ENCODE measurements around the gene MPEG1. TPM values are rescaled to one million over a fixed set of nuclear protein-coding genes. Genes with fewer than 3 reads are reported as not detected.

MPEG1 gene
- total and polyA plus RNA-seq, 5 donors from 2014 or later = 0.07 to 1.8 (median 0.26) TPM; not detected in 1

DNA sequence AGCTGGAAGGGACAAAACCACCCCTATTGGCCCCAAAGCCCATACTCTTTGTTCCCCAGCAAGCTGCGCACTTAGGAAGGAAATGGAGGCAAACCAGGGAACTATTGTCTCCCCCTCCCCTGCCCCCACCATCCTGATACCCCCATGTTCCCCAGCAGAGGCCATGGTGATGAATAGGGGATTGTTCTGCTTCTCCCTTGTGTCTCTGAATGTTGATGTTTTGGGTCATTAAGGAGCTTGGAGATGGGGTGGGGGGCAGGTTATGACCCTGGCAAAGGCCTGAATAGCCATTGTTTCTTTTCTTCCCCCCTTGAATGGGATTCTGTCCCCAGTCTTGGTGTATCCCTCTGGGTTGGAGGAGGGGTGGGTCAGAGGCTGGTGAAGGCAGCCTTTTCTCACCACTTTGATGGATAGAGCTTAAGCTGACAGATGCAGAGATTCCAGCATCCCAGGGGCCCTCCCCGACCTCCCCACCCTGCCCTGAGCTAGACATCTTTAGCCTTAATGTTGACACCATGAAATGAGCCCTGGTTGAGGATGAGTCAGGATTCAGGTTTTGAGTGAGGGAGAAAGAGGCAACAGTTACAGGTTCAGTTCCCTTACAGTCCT, 32.5 kb downstream of the MPEG1 start:
- Mint-ChIP-seq H3K9me3 (peaks cover 0 to 5% (median 0%) of the 10 kb centered on the region in 7 donors), H3K27me3 (peaks cover 26% of the 10 kb centered on the region), H3K27ac (no peak overlapping the region), H3K4me3 (no peak overlapping the region), H3K36me3 (no peaks in the 10 kb centered on the region), H3K4me1 (no peaks in the 10 kb centered on the region)
- H3K27ac ChIP-seq (ENCODE audit: insufficient read depth, low read length, poor library complexity, severe bottlenecking) = no peak overlapping the region
- H3K4me1 ChIP-seq (ENCODE audit: control insufficient read depth, insufficient read depth, low read length, poor library complexity, severe bottlenecking) = no peaks in the 10 kb centered on the region
- no peak for ATAC-seq (ENCODE audit: low read depth in 2 of 2)
- peaks cover 2% of the 10 kb centered on the region for H3K27me3 ChIP-seq (ENCODE audit: control insufficient read depth, insufficient read depth, low read length)
- H3K4me3 ChIP-seq (ENCODE audit: low read depth, low read length) = no peak overlapping the region
- peaks cover 0 to 2% of the 10 kb centered on the region in 2 experiments for H3K9me3 ChIP-seq (ENCODE audit: control insufficient read depth in 2 of 2, low read length in 2 of 2)
- no peaks in the 10 kb centered on the region for H3K36me3 ChIP-seq (ENCODE audit: control insufficient read depth, insufficient read depth, low read length)
- DNase-seq = no peak

- Histone ChIP-seq H3K27ac (ENCODE audit: insufficient read depth, low read length, poor library complexity, severe bottlenecking) (no peak overlapping the region), H3K9me3 (ENCODE audit: control insufficient read depth in 2 of 2, low read length in 2 of 2) (peaks cover 0 to 2% of the 10 kb centered on the region in 2 experiments), H3K4me1 (ENCODE audit: control insufficient read depth, insufficient read depth, low read length, poor library complexity, severe bottlenecking) (no peaks in the 10 kb centered on the region), H3K4me3 (ENCODE audit: low read depth, low read length) (no peak overlapping the region), H3K27me3 (ENCODE audit: control insufficient read depth, insufficient read depth, low read length) (peaks cover 2% of the 10 kb centered on the region), H3K36me3 (ENCODE audit: control insufficient read depth, insufficient read depth, low read length) (no peaks in the 10 kb centered on the region)
- no peaks in the 10 kb centered on the region for H3K36me3 Mint-ChIP-seq
- H3K27ac Mint-ChIP-seq = no peak overlapping the region
- H3K4me3 Mint-ChIP-seq = no peak overlapping the region
- DNase-seq (no peak), ATAC-seq (ENCODE audit: low read depth in 2 of 2) (no peak)
- peaks cover 0 to 5% (median 0%) of the 10 kb centered on the region in 7 donors for H3K9me3 Mint-ChIP-seq
- peaks cover 33% of the 10 kb centered on the region for H3K27me3 Mint-ChIP-seq
- H3K4me1 Mint-ChIP-seq = no peaks in the 10 kb centered on the region
Measured at GRCh38 chr11:59179121-59179520, 33.6 kb downstream of the MPEG1 start.

DNA sequence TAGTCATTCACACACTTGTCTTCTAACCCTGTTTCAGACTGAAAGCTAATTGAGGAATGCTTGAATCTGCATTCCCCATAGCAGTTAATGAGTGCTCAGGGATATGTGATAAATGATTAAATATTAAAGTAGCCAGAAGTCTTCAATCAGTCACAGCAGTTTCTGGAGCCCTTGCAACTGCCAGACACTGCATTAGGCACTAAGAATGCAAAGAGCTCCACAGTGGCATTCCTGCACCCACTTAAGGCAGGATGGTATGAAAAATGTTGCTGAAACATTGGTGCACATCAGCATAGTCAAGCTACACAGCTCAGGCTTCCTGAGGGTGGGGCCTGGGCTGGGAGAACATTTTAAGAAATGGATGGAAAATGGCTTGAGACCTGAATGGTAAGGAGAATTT, 34.3 kb downstream of the MPEG1 start:
- no peaks in the 10 kb centered on the region for H3K36me3 Mint-ChIP-seq
- Histone ChIP-seq H3K36me3 (ENCODE audit: control insufficient read depth, insufficient read depth, low read length) (no peaks in the 10 kb centered on the region), H3K27ac (ENCODE audit: insufficient read depth, low read length, poor library complexity, severe bottlenecking) (no peak overlapping the region), H3K4me1 (ENCODE audit: control insufficient read depth, insufficient read depth, low read length, poor library complexity, severe bottlenecking) (peaks cover under 1% of the 10 kb centered on the region), H3K9me3 (ENCODE audit: control insufficient read depth in 2 of 2, low read length in 2 of 2) (peaks cover 0 to 2% of the 10 kb centered on the region in 2 experiments), H3K27me3 (ENCODE audit: control insufficient read depth, insufficient read depth, low read length) (peaks cover 3% of the 10 kb centered on the region), H3K4me3 (ENCODE audit: low read depth, low read length) (no peak overlapping the region)
- peaks cover 0 to 5% (median 0%) of the 10 kb centered on the region in 7 donors for H3K9me3 Mint-ChIP-seq
- no peak overlapping the region for H3K27ac Mint-ChIP-seq
- no peak overlapping the region for H3K4me3 Mint-ChIP-seq
- H3K27me3 Mint-ChIP-seq = peaks cover 40% of the 10 kb centered on the region
- peaks cover 0 to under 1% (median 0%) of the 10 kb centered on the region in 4 donors for H3K4me1 Mint-ChIP-seq
- ATAC-seq (ENCODE audit: low read depth in 2 of 2) (no peak), DNase-seq (no peak)

- Histone ChIP-seq H3K4me1 (ENCODE audit: control insufficient read depth, insufficient read depth, low read length, poor library complexity, severe bottlenecking) (peaks cover 18% of the 10 kb centered on the region), H3K27ac (ENCODE audit: insufficient read depth, low read length, poor library complexity, severe bottlenecking) (no peak overlapping the region), H3K36me3 (ENCODE audit: control insufficient read depth, insufficient read depth, low read length) (no peaks in the 10 kb centered on the region), H3K9me3 (ENCODE audit: control insufficient read depth in 2 of 2, low read length in 2 of 2) (peaks cover 0 to 2% of the 10 kb centered on the region in 2 experiments), H3K27me3 (ENCODE audit: control insufficient read depth, insufficient read depth, low read length) (peaks cover 3% of the 10 kb centered on the region), H3K4me3 (ENCODE audit: low read depth, low read length) (no peak overlapping the region)
- ATAC-seq (ENCODE audit: low read depth in 2 of 2) (no peak), DNase-seq (no peak)
- Mint-ChIP-seq H3K9me3 (peaks cover 0 to 5% (median 0%) of the 10 kb centered on the region in 7 donors), H3K27ac (no peak overlapping the region), H3K36me3 (no peaks in the 10 kb centered on the region), H3K4me1 (peaks cover 0 to 8% (median 1%) of the 10 kb centered on the region in 4 donors), H3K4me3 (no peak overlapping the region), H3K27me3 (peaks cover 45% of the 10 kb centered on the region)
Measured at GRCh38 chr11:59176330-59176729, 36.4 kb downstream of the MPEG1 start.

DNA sequence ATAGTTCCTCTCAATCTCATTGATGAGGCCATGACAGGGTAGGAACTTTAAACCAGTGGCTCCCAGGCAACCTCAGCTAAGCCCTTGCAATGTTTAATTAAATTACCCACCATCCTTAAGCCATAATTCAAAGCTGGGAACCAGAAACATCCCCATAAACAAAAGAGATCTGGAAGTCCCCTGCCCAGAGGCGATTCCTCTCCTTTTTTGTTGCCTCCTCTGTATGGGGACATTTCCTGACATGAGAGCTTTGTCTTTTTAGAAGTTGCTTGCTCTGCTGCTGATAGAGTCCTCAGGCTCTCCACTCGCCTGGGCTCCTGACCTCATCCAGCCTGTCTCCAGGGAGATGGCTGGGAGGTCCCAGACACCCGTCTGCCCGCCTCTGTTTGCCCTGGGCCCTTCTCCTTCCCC, 37.6 kb downstream of the MPEG1 start:
- H3K27me3 Mint-ChIP-seq = peaks cover 37% of the 10 kb centered on the region
- peaks cover 0 to 8% (median 1%) of the 10 kb centered on the region in 4 donors for H3K4me1 Mint-ChIP-seq
- Histone ChIP-seq H3K36me3 (ENCODE audit: control insufficient read depth, insufficient read depth, low read length) (no peaks in the 10 kb centered on the region), H3K4me1 (ENCODE audit: control insufficient read depth, insufficient read depth, low read length, poor library complexity, severe bottlenecking) (peaks cover 20% of the 10 kb centered on the region), H3K27me3 (ENCODE audit: control insufficient read depth, insufficient read depth, low read length) (peaks cover 3% of the 10 kb centered on the region), H3K27ac (ENCODE audit: insufficient read depth, low read length, poor library complexity, severe bottlenecking) (no peak overlapping the region), H3K4me3 (ENCODE audit: low read depth, low read length) (no peak overlapping the region), H3K9me3 (ENCODE audit: control insufficient read depth in 2 of 2, low read length in 2 of 2) (peaks cover 0 to 2% of the 10 kb centered on the region in 2 experiments)
- H3K36me3 Mint-ChIP-seq = no peaks in the 10 kb centered on the region
- peaks cover 0 to 5% (median 0%) of the 10 kb centered on the region in 7 donors for H3K9me3 Mint-ChIP-seq
- peak overlapping the region in 2 of 4 donors; percentile 50 to 71 for H3K4me3 Mint-ChIP-seq
- no peak for DNase-seq
- no peak for ATAC-seq (ENCODE audit: low read depth in 2 of 2)
- H3K27ac Mint-ChIP-seq = no peak overlapping the region

DNA sequence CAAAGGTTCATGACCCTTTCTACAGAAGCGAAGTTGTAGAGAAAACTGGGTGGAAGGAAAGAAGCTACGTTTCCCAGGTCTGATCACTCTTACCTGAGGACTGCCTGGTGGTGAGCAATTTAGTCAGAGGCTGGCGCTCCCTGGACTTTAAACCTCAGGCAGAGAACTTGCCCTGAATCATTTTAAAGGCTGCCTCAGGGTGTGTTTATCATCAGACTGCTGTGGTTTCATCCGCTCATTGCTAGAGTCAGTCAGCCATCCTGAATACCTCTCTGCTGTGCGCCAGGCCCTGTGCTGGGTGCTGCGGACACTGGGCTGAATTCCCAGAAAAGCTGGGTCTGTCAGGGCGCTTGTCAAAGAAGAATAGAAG, 38.1 kb downstream of the MPEG1 start:
- H3K27ac Mint-ChIP-seq = no peak overlapping the region

DNA sequence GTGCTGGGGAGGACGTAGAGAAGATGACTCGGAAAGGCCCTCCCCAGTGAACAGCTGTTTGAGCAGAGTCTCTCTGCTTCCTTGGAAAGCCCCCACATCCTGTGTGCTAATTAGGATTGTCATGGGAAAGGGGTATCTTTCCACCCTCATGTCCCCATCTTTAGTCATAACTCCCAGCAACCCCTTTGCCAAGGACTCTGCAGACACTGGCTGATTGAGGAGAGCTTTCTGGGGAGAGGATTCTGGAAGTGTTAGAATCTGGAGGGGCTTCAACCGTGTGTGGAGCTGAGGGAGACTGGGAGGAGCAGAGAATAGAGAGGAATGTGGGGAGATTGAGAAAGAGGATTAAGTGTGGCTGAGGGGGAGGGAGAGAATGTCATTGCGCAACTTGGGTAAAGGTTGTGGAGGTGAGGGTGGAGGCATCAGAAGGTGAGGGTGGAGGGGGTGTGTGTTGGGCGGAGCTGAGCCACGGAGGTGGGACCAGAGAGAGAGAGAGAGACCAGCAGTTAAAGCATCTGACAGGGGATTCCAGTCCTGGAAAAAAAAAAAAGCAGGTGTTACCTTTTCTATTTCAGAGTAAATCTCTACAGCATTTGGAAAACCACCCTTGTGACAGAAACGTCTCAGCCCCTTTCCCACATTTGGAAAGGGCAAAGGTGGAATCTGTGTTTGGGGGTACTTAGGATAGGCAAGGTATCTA, 38.6 kb downstream of the MPEG1 start:
- peaks cover 0 to 8% (median 1%) of the 10 kb centered on the region in 4 donors for H3K4me1 Mint-ChIP-seq
- no peak overlapping the region for H3K27ac Mint-ChIP-seq
- H3K4me3 Mint-ChIP-seq = peak overlapping the region in 3 of 4 donors; percentile 29 to 83 (median 71)
- H3K9me3 ChIP-seq (ENCODE audit: control insufficient read depth in 2 of 2, low read length in 2 of 2) = peaks cover 0 to 2% of the 10 kb centered on the region in 2 experiments
- peaks cover 37% of the 10 kb centered on the region for H3K27me3 Mint-ChIP-seq
- no peak overlapping the region for H3K4me3 ChIP-seq (ENCODE audit: low read depth, low read length)
- no peaks in the 10 kb centered on the region for H3K9me3 Mint-ChIP-seq
- peaks cover 5% of the 10 kb centered on the region for H3K27me3 ChIP-seq (ENCODE audit: control insufficient read depth, insufficient read depth, low read length)
- DNase-seq = no peak
- no peak for ATAC-seq (ENCODE audit: low read depth in 2 of 2)
- H3K27ac ChIP-seq (ENCODE audit: insufficient read depth, low read length, poor library complexity, severe bottlenecking) = no peak overlapping the region
- H3K36me3 Mint-ChIP-seq = no peaks in the 10 kb centered on the region
- peaks cover 20% of the 10 kb centered on the region for H3K4me1 ChIP-seq (ENCODE audit: control insufficient read depth, insufficient read depth, low read length, poor library complexity, severe bottlenecking)
- H3K36me3 ChIP-seq (ENCODE audit: control insufficient read depth, insufficient read depth, low read length) = no peaks in the 10 kb centered on the region

More for the DNA sequence above, 38.1 kb downstream of the MPEG1 start:
- H3K27ac ChIP-seq (ENCODE audit: insufficient read depth, low read length, poor library complexity, severe bottlenecking) = no peak overlapping the region
- ATAC-seq (ENCODE audit: low read depth in 2 of 2) = no peak
- peaks cover 0 to 8% (median 1%) of the 10 kb centered on the region in 4 donors for H3K4me1 Mint-ChIP-seq
- H3K9me3 ChIP-seq (ENCODE audit: control insufficient read depth in 2 of 2, low read length in 2 of 2) = peaks cover 0 to 2% of the 10 kb centered on the region in 2 experiments
- H3K4me3 Mint-ChIP-seq = peak overlapping the region in 3 of 4 donors; percentile 27 to 83 (median 71)
- peaks cover 0 to 4% (median 0%) of the 10 kb centered on the region in 7 donors for H3K9me3 Mint-ChIP-seq
- H3K27me3 ChIP-seq (ENCODE audit: control insufficient read depth, insufficient read depth, low read length) = peaks cover 5% of the 10 kb centered on the region
- H3K4me1 ChIP-seq (ENCODE audit: control insufficient read depth, insufficient read depth, low read length, poor library complexity, severe bottlenecking) = peaks cover 20% of the 10 kb centered on the region
- H3K36me3 Mint-ChIP-seq = no peaks in the 10 kb centered on the region
- DNase-seq = no peak
- H3K4me3 ChIP-seq (ENCODE audit: low read depth, low read length) = no peak overlapping the region
- H3K27me3 Mint-ChIP-seq = peaks cover 37% of the 10 kb centered on the region
- no peaks in the 10 kb centered on the region for H3K36me3 ChIP-seq (ENCODE audit: control insufficient read depth, insufficient read depth, low read length)

Measured in CD4-positive, CD25-positive, alpha-beta regulatory T cell (primary cell).